Fibroblast of lung (primary cell): ENCODE results near the gene ANO1. TPM values are rescaled to one million over a fixed set of nuclear protein-coding genes. Genes with fewer than 3 reads are reported as not detected.

Experiments used
- DNase-seq, 2 donors: peaks; one replicate each; pipeline versions ENCODE4 v3.0.0 to v3.0.0-alpha.2; 2010; ENCODE audit warnings: low read depth in 2 of 2
- H2AFZ ChIP-seq: 2 replicates; pipeline ENCODE4 v1.5.1; 2012; ENCODE audit warnings: low read length, control low read depth, inconsistent platforms
- H3K27ac ChIP-seq: 2 replicates; pipeline ENCODE4 v1.5.1; 2011; ENCODE audit warnings: low read length, control low read depth; ENCODE audit not compliant: insufficient read depth
- H3K27me3 ChIP-seq: 2 replicates; pipeline ENCODE4 v1.5.1; 2011; ENCODE audit warnings: mild to moderate bottlenecking, low read length; ENCODE audit not compliant: control insufficient read depth, insufficient read depth
- H3K36me3 ChIP-seq: 2 replicates; pipeline ENCODE4 v1.5.1; 2011; ENCODE audit warnings: low read length; ENCODE audit not compliant: control insufficient read depth, insufficient read depth
- H3K4me1 ChIP-seq: 2 replicates; pipeline ENCODE4 v1.5.1; 2011; ENCODE audit warnings: low read length; ENCODE audit not compliant: control insufficient read depth, insufficient read depth; ENCODE audit errors: extremely low read depth
- H3K4me2 ChIP-seq: 2 replicates; pipeline ENCODE4 v1.5.1; 2011; ENCODE audit warnings: low read length, control low read depth; ENCODE audit not compliant: insufficient read depth; ENCODE audit errors: extremely low read depth
- H3K4me3 ChIP-seq, 4 experiments: fragments of 200-600 bp in 1 of 4; sonication (generic) in 1 of 4; replicated peaks in 1 of 4; 2 replicates each; pipeline ENCODE4 v1.5.1; 2011 to 2016; ENCODE audit warnings: low read length in 4 of 4, low read depth in 3 of 4, mild to moderate bottlenecking in 3 of 4, control low read depth in 2 of 4, inconsistent platforms in 1 of 4, mixed read lengths in 1 of 4; ENCODE audit not compliant: insufficient read depth in 1 of 4; ENCODE audit errors: control extremely low read depth in 1 of 4
- H3K79me2 ChIP-seq: 2 replicates; pipeline ENCODE4 v1.5.1; 2012; ENCODE audit warnings: mild to moderate bottlenecking, low read length, inconsistent platforms; ENCODE audit not compliant: control insufficient read depth, insufficient read depth
- H3K9ac ChIP-seq: 2 replicates; pipeline ENCODE4 v1.5.1; 2011; ENCODE audit warnings: mild to moderate bottlenecking, low read length, control low read depth; ENCODE audit not compliant: insufficient read depth
- H3K9me3 ChIP-seq: 2 replicates; pipeline ENCODE4 v1.5.1; 2012; ENCODE audit warnings: low read depth, low read length; ENCODE audit not compliant: control insufficient read depth, insufficient read depth
- H4K20me1 ChIP-seq: 2 replicates; pipeline ENCODE4 v1.5.1; 2011; ENCODE audit warnings: low read length; ENCODE audit not compliant: control insufficient read depth, insufficient read depth; ENCODE audit errors: extremely low read depth
- EZH2 ChIP-seq: IDR thresholded peaks from 2 replicates; pipeline ENCODE4 v1.5.1; 2012; ENCODE audit warnings: low read length, control low read depth, mild to moderate bottlenecking; ENCODE audit errors: missing control alignments
- polyA plus RNA-seq, 2 donors: library from polyadenylated mRNA; depleted of rRNA in 1 of 2; stranded (reverse) in 1 of 2; unstranded in 1 of 2; fragments of >200 nt; gene quantifications; 2 replicates each; pipeline ENCODE4 v1.2.1, GENCODE V29; 2011 to 2012; ENCODE audit warnings: missing spikeins in 1 of 2
- total RNA-seq: library from RNA; depleted of rRNA; stranded (reverse); fragments of >200 nt; gene quantifications from 2 replicates; pipeline ENCODE4 v1.2.1, GENCODE V29; 2014
- TF ChIP-seq, protein P1 (sequence below), 2 donors: IDR thresholded peaks in 1 of 2; conservative IDR thresholded peaks in 1 of 2; 1 replicate in 1 of 2; 2 replicates in 1 of 2; pipeline ENCODE4 v1.5.1; 2011 to 2012; ENCODE audit warnings: low read length in 2 of 2, control low read depth in 1 of 2, inconsistent platforms in 1 of 2, low read depth in 1 of 2, mild to moderate bottlenecking in 1 of 2

ANO1 gene
- total and polyA plus RNA-seq, 2 donors (not counting 1 experiment from before 2014, with no cell fraction given) = 0.99 to 4.1 TPM

- no peaks in the 10 kb centered on the region for H3K4me1 ChIP-seq
- no peaks in the 10 kb centered on the region for H3K9me3 ChIP-seq
- TF ChIP-seq, protein P1, sequence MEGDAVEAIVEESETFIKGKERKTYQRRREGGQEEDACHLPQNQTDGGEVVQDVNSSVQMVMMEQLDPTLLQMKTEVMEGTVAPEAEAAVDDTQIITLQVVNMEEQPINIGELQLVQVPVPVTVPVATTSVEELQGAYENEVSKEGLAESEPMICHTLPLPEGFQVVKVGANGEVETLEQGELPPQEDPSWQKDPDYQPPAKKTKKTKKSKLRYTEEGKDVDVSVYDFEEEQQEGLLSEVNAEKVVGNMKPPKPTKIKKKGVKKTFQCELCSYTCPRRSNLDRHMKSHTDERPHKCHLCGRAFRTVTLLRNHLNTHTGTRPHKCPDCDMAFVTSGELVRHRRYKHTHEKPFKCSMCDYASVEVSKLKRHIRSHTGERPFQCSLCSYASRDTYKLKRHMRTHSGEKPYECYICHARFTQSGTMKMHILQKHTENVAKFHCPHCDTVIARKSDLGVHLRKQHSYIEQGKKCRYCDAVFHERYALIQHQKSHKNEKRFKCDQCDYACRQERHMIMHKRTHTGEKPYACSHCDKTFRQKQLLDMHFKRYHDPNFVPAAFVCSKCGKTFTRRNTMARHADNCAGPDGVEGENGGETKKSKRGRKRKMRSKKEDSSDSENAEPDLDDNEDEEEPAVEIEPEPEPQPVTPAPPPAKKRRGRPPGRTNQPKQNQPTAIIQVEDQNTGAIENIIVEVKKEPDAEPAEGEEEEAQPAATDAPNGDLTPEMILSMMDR (conservative IDR thresholded peaks at IDR 0.05 in 1 of 2, IDR thresholded peaks at IDR 0.05 in 1 of 2; ENCODE audit: low read depth in 1 of 2, low read length in 2 of 2) = no peak
- TF ChIP-seq EZH2 = no peak
Measured at GRCh38 chr11:70068345-70068744, 9.8 kb upstream of the ANO1 start.

GRCh38 chr11:70068950-70069349 lies 9.2 kb upstream of the ANO1 start:
- no peak for DNase-seq
- Histone ChIP-seq H3K27ac (no peak overlapping the region), H3K9ac (no peak overlapping the region), H3K27me3 (peaks cover 10% of the 10 kb centered on the region), H2AFZ (no peak overlapping the region), H3K4me1 (no peaks in the 10 kb centered on the region), H3K4me3 (no peak overlapping the region), H3K79me2 (no peaks in the 10 kb centered on the region), H4K20me1 (no peaks in the 10 kb centered on the region), H3K4me2 (no peak overlapping the region), H3K36me3 (no peaks in the 10 kb centered on the region), H3K9me3 (no peaks in the 10 kb centered on the region)
- TF ChIP-seq EZH2 = no peak
- TF ChIP-seq, protein P1 (conservative IDR thresholded peaks at IDR 0.05 in 1 of 2, IDR thresholded peaks at IDR 0.05 in 1 of 2; ENCODE audit: low read depth in 1 of 2, low read length in 2 of 2) = no peak

More at GRCh38 chr11:70068345-70068744, 9.8 kb upstream of the ANO1 start:
- Histone ChIP-seq H3K27me3 (peaks cover 10% of the 10 kb centered on the region), H3K27ac (no peak overlapping the region), H3K4me2 (no peak overlapping the region), H3K79me2 (no peaks in the 10 kb centered on the region), H2AFZ (no peak overlapping the region), H3K9ac (no peak overlapping the region), H3K36me3 (no peaks in the 10 kb centered on the region), H4K20me1 (no peaks in the 10 kb centered on the region), H3K4me3 (no peak overlapping the region)
- DNase-seq = no peak

DNA sequence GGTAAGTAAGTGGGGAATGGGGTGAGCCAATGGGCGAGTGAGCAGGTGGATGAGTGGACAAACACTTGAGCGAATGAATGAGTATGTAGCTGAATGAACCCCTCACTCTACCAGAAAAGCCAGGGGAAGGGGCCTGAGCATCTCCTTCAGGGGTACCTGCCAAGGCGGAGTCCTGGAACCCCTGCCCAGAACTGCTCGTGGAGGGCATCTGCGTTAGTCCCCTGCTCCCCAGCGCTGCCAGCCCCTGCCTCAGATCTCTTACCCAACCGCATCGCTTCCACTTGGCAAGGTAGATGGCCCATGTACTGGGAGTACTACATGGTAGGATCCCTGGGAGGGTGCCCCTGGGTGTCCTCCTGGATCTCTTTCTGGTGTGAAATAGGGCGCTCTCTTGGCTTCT lies 7.4 kb upstream of the ANO1 start:
- H3K27me3 ChIP-seq = peaks cover 11% of the 10 kb centered on the region
- no peaks in the 10 kb centered on the region for H3K4me1 ChIP-seq
- TF ChIP-seq EZH2 = no peak
- TF ChIP-seq, protein P1 (conservative IDR thresholded peaks at IDR 0.05 in 1 of 2, IDR thresholded peaks at IDR 0.05 in 1 of 2; ENCODE audit: low read depth in 1 of 2, low read length in 2 of 2) = no peak
- no peak overlapping the region for H3K4me2 ChIP-seq
- H4K20me1 ChIP-seq = no peaks in the 10 kb centered on the region
- no peak for DNase-seq
- no peaks in the 10 kb centered on the region for H3K79me2 ChIP-seq
- H3K36me3 ChIP-seq = no peaks in the 10 kb centered on the region
- no peak overlapping the region for H2AFZ ChIP-seq
- H3K4me3 ChIP-seq = no peak overlapping the region
- no peaks in the 10 kb centered on the region for H3K9me3 ChIP-seq
- H3K27ac ChIP-seq = no peak overlapping the region
- no peak overlapping the region for H3K9ac ChIP-seq
